Lower lobe of right lung (tissue), 2 donors: Measurements from ENCODE around the gene ACY1. TPM values are rescaled to one million over a fixed set of nuclear protein-coding genes. Genes with fewer than 3 reads are reported as not detected.

Experiments
- ATAC-seq, 2 donors: fragments of 200-7000 bp; cut with Tn5 transposase; one replicate each; pipeline ENCODE4 v1.9.1; 2020 to 2022; ENCODE audit warnings: mild to moderate bottlenecking in 2 of 2, moderate library complexity in 2 of 2
- DNase-seq: peaks from one replicate; pipeline ENCODE4 v3.0.0-alpha.2; 2020
- H3K27ac ChIP-seq: fragments of 200-600 bp; one replicate; pipeline ENCODE4 v1.8.0; 2022
- H3K27me3 ChIP-seq: fragments of 200-600 bp; one replicate; pipeline ENCODE4 v1.8.0; 2022; ENCODE audit warnings: low read depth
- H3K36me3 ChIP-seq: fragments of 200-600 bp; one replicate; pipeline ENCODE4 v1.8.0; 2022; ENCODE audit warnings: mild to moderate bottlenecking
- H3K4me1 ChIP-seq: fragments of 200-600 bp; one replicate; pipeline ENCODE4 v1.8.0; 2022
- H3K4me3 ChIP-seq: fragments of 200-600 bp; one replicate; pipeline ENCODE4 v1.8.0; 2022; ENCODE audit warnings: mild to moderate bottlenecking
- H3K9me3 ChIP-seq: fragments of 200-600 bp; one replicate; pipeline ENCODE4 v1.8.0; 2022
- intact Hi-C: fragments of 100-400 bp; cut with DNase I; formaldehyde crosslinking; loops from one replicate; pipeline ENCODE4 v1.11.0; 2022
- total RNA-seq: library from RNA; stranded (reverse); fragmentation: NEBNext Ultra II Directional; extraction: Animal tissue kit (Norgen Biotek cat#: 25700); gene quantifications from one replicate; pipeline ENCODE4 v1.2.1, GENCODE V29; 2021
- TF ChIP-seq, protein P1 (sequence below): fragments of 200-600 bp; IDR thresholded peaks from one replicate; pipeline ENCODE4 v1.8.0; 2022; ENCODE audit warnings: antibody characterized with exemption, mild to moderate bottlenecking
- donor health status: DM: no; HTN: yes; CAD: no; lungs with severe emphysema.

Gene ACY1
- total RNA-seq, 1 donor from 2014 or later: 20.6 TPM

DNA sequence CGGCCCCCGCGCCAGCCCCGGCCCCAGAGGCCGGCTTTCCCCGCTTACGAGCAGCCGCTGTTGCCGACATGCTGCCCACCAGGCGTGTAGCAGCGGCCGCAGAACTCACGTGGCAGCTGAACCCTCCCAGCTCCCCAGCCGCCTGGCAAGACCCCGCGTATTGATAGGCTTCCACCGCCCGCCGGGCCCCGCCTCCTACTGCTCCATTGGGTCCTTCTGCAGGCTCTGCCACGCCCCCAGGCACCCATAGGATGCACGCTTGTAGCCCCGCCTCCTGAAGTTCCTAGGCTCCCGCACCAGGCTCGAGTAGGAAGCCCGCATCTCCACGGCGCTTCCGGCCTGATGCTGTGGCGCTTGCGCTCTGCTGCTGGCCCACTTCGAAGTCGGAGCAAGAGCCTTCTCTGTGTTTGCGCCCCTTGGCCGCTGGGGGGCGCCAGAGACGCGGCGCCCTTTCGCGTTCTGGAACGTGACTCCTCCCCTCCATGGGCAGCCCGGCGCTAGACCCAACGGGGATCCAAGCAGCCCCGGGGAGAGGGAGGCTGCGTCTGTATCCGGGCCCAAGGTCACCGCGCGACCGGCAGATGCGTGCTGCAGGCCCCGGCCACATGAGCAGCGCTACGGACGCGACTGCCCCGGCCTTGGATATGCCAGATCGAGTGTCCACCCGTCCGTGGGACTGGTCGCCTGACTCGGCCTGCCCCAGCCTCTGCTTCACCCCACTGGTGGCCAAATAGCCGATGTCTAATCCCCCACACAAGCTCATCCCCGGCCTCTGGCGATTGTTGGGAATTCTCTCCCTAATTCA lies 41.3 kb upstream of the ACY1 start, which contains the start of the genes PARP3 and RRP9:
Gene PARP3 (plus strand): TSS at position 566 of the 805 bp plus-strand sequence. CDS start 993 bp downstream, outside the sequence.
Gene RRP9 (minus strand): TSS at position 107 of the 805 bp plus-strand sequence. CDS start 37 bp downstream, at position 70.
- peak; percentile 95 to 96 for ATAC-seq
- Histone ChIP-seq H3K27me3 (no peaks in the 10 kb centered on the region), H3K4me3 (peak within 1 kb of the TSS; percentile 91), H3K27ac (peak within 1 kb of the TSS; percentile 98), H3K36me3 (peaks cover 30% of the 10 kb centered on the region), H3K4me1 (peaks cover 29% of the 10 kb centered on the region), H3K9me3 (no peaks in the 10 kb centered on the region)
- TF ChIP-seq, protein P1, sequence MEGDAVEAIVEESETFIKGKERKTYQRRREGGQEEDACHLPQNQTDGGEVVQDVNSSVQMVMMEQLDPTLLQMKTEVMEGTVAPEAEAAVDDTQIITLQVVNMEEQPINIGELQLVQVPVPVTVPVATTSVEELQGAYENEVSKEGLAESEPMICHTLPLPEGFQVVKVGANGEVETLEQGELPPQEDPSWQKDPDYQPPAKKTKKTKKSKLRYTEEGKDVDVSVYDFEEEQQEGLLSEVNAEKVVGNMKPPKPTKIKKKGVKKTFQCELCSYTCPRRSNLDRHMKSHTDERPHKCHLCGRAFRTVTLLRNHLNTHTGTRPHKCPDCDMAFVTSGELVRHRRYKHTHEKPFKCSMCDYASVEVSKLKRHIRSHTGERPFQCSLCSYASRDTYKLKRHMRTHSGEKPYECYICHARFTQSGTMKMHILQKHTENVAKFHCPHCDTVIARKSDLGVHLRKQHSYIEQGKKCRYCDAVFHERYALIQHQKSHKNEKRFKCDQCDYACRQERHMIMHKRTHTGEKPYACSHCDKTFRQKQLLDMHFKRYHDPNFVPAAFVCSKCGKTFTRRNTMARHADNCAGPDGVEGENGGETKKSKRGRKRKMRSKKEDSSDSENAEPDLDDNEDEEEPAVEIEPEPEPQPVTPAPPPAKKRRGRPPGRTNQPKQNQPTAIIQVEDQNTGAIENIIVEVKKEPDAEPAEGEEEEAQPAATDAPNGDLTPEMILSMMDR: peak; percentile 100
- peak; percentile 100 for DNase-seq
- intact Hi-C loops: no loop called here

DNA sequence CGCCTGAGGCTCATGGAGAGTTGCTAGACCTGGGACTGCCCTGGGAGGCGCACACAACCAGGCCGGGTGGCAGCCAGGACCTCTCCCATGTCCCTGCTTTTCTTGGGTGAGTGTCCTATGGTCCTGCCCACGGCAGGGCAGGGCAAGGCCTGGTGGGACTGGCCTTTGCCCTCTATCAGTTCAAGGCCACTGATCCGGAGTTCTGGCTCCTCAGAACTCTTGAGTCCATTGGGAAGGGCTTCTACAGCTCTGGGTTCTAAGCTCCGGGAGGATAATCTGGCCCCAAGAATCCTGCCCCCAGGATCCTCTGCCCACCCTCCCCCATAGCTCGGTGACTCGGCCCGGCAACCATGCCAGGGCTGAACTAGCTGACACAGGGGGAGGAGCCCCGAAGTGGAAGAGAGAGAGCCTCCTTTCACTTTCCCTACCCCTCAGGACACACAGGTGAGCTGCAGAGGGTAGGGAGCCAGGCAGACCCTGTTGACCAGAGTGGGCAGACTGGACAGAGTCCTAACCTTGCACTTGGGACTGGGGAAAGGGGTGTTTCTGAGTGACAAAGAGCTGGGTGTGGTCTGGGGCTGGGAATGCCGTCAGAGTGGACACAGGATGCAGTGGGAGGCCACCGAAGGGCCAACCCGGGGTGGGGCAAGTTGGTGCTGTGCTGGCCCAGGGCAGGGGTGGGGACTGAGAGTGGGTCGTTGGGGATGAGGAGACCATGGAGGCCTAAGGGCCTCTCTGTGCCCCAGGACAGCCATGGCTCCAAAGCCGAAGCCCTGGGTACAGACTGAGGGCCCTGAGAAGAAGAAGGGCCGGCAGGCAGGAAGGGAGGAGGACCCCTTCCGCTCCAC lies 40.5 kb upstream of the ACY1 start:
- H3K27me3 ChIP-seq: no peaks in the 10 kb centered on the region
- TF ChIP-seq, protein P1: no peak
- no peaks in the 10 kb centered on the region for H3K9me3 ChIP-seq
- intact Hi-C loops: no loop called here
- peaks cover 22% of the 10 kb centered on the region for H3K36me3 ChIP-seq
- DNase-seq (peak; percentile 73), ATAC-seq (peak; percentile 73 to 79)
- H3K27ac ChIP-seq: peak overlapping the region; percentile 98
- H3K4me1 ChIP-seq: peaks cover 29% of the 10 kb centered on the region
- H3K4me3 ChIP-seq: peak overlapping the region; percentile 91

DNA sequence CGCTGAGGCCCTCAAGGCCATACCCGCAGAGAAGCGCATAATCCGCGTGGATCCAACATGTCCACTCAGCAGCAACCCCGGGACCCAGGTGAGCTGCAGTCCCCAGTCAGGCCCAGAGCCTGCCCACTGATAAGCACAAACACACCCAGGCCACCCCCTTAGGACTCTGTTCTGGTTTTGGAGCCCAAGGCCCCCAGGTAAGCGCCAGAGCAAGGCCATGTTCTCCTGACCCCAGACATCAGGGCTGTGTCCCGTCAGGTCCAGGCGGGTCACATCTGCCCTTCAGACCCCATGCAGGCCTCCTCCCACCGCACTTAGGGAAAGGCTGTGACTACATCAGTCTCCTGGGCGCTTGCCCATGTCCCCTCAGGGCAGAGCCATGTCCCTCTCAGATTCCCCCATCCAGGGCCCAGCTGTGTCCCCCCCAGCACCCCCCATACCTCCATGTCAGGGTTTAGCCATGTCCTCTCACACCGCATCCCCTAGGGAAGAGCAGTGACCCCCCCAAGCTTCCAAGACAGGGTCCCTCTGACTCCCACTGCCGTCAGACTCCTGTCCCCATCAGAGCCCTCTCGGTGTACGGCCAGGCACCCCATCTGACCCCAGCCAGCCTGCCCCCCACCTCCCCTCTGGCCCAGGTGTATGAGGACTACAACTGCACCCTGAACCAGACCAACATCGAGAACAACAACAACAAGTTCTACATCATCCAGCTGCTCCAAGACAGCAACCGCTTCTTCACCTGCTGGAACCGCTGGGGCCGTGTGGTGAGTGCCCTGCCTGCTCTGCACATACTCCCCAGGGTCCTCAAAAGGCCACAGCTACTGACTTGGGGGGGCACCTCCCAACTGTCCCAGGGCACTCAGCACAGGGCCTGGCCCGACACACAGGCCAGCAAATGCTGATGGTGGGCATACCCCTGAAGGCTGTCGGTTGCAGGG lies 39.6 kb upstream of the ACY1 start:
- intact Hi-C loops: no loop called here
- Histone ChIP-seq H3K4me1 (peaks cover 29% of the 10 kb centered on the region), H3K27ac (peak overlapping the region; percentile 98), H3K36me3 (peaks cover 20% of the 10 kb centered on the region), H3K9me3 (no peaks in the 10 kb centered on the region), H3K27me3 (no peaks in the 10 kb centered on the region), H3K4me3 (peak overlapping the region; percentile 91)
- ATAC-seq: no peak
- TF ChIP-seq, protein P1: no peak
- DNase-seq: no peak

DNA sequence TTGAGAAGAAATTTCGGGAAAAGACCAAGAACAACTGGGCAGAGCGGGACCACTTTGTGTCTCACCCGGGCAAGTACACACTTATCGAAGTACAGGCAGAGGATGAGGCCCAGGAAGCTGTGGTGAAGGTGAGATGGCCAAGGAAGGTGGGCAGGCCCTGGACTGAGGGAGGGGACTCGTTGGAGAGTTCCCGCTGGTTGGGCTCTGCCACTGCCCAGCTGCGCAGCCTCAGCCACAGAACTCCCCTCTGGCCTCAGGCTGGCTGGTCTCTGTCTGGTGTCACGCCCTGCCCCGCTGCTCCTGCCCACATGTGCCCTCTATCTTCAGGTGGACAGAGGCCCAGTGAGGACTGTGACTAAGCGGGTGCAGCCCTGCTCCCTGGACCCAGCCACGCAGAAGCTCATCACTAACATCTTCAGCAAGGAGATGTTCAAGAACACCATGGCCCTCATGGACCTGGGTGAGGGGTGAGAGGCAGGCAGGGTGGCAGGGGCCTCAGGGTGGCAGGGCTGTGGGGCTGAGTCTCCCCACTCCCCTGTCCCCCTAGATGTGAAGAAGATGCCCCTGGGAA lies 38.8 kb upstream of the ACY1 start:
- Histone ChIP-seq H3K27me3 (no peaks in the 10 kb centered on the region), H3K36me3 (peaks cover 22% of the 10 kb centered on the region), H3K4me1 (peaks cover 29% of the 10 kb centered on the region), H3K4me3 (no peak overlapping the region), H3K9me3 (no peaks in the 10 kb centered on the region), H3K27ac (no peak overlapping the region)
- no peak for ATAC-seq
- TF ChIP-seq, protein P1: no peak
- intact Hi-C loops: no loop called here
- no peak for DNase-seq
